Spleen (tissue), 11 donors: Measurements from ENCODE around the gene NECAB3. TPM values are rescaled to one million over a fixed set of nuclear protein-coding genes. Genes with fewer than 3 reads are reported as not detected.
"Not testable (repeated sequence)": the region's sequence is repeated elsewhere in the genome, so short reads cannot be mapped to it uniquely, and the experiment has no call there.

Source experiments
- DNase-seq: peaks from one replicate; pipeline ENCODE4 v3.0.0-alpha.2; 2020
- H3K27ac ChIP-seq, 8 donors: fragments of 200-600 bp; sonication (generic) in 7 of 8; 1 replicate in 4 of 8; 2 replicates in 4 of 8; pipeline versions ENCODE4 v1.5.0 to v1.8.0; 2016 to 2021; ENCODE audit warnings: inconsistent platforms in 4 of 8, mild to moderate bottlenecking in 4 of 8, moderate library complexity in 1 of 8
- H3K27me3 ChIP-seq, 7 donors: fragments of 200-600 bp; sonication (generic) in 6 of 7; replicated peaks in 1 of 7; 1 replicate in 4 of 7; 2 replicates in 3 of 7; pipeline versions ENCODE4 v1.5.0 to v1.8.0; 2016 to 2021; ENCODE audit warnings: inconsistent platforms in 3 of 7, mild to moderate bottlenecking in 1 of 7
- H3K36me3 ChIP-seq, 6 donors: fragments of 200-600 bp; sonication (generic) in 5 of 6; 1 replicate in 4 of 6; 2 replicates in 2 of 6; pipeline versions ENCODE4 v1.5.0 to v1.8.0; 2016 to 2021; ENCODE audit warnings: inconsistent platforms in 2 of 6
- H3K4me1 ChIP-seq, 6 donors: fragments of 200-600 bp; sonication (generic) in 5 of 6; 1 replicate in 3 of 6; 2 replicates in 3 of 6; pipeline versions ENCODE4 v1.5.0 to v1.8.0; 2016 to 2021; ENCODE audit warnings: inconsistent platforms in 3 of 6
- H3K4me3 ChIP-seq, 8 donors: fragments of 200-600 bp; sonication (generic) in 7 of 8; 1 replicate in 4 of 8; 2 replicates in 4 of 8; pipeline versions ENCODE4 v1.5.0 to v1.8.0; 2016 to 2021; ENCODE audit warnings: inconsistent platforms in 4 of 8, mild to moderate bottlenecking in 4 of 8, moderate library complexity in 2 of 8
- H3K9me3 ChIP-seq, 8 donors: fragments of 200-600 bp; sonication (generic) in 7 of 8; 1 replicate in 4 of 8; 2 replicates in 4 of 8; pipeline versions ENCODE4 v1.5.0 to v1.8.0; 2016 to 2021; ENCODE audit warnings: inconsistent platforms in 4 of 8
- POLR2A ChIP-seq, 3 donors: fragments of 450-650 bp; IDR thresholded peaks; one replicate each; pipeline ENCODE4 v1.5.1; 2017; ENCODE audit warnings: antibody characterized with exemption in 3 of 3, mild to moderate bottlenecking in 1 of 3
- POLR2AphosphoS5 ChIP-seq, 3 donors: sonication (generic); formaldehyde crosslinking; IDR thresholded peaks; one replicate each; pipeline ENCODE4 v1.5.1; 2017; ENCODE audit warnings: antibody characterized with exemption in 3 of 3
- WGBS, 5 donors: extraction: QIAGEN DNeasy Blood & Tissue Kit in 3 of 5; methylation state at CpG; one replicate each; pipeline versions ENCODE4 v1.1.5 to v1.1.7; 2013 to 2018; 5-methylcytosine and 5-hydroxymethylcytosine counted together
- intact Hi-C: fragments of 100-400 bp; cut with DNase I; formaldehyde crosslinking; loops from one replicate; pipeline ENCODE4 v1.15.0; 2023; ENCODE audit warnings: low total_unique reads
- polyA plus RNA-seq, 3 donors: library from polyadenylated mRNA; stranded (reverse); fragments of 200-250 nt; gene quantifications; one replicate each; pipeline ENCODE4 v1.2.1, GENCODE V29; 2013
- total RNA-seq, 7 donors: library from RNA; depleted of rRNA in 3 of 7; stranded (reverse); fragments of >200 nt in 3 of 7; fragmentation: NEBNext Ultra II Directional in 4 of 7; extraction: Animal tissue kit (Norgen Biotek cat#: 25700) in 4 of 7; gene quantifications; one replicate each; pipeline versions ENCODE4 v1.1.0 to v1.2.1, GENCODE V29; 2016 to 2021
- TF ChIP-seq, protein P1 (sequence below), 11 experiments: fragments of 200-600 bp in 7 of 11; fragments of 450-650 bp in 4 of 11; sonication (generic) in 4 of 11; IDR thresholded peaks in 8 of 11; conservative IDR thresholded peaks in 3 of 11; 1 replicate in 7 of 11; 2 replicates in 4 of 11; pipeline versions ENCODE4 v1.4.0 to v1.8.0; 2016 to 2021; ENCODE audit warnings: antibody characterized with exemption in 11 of 11, inconsistent platforms in 4 of 11, mild to moderate bottlenecking in 1 of 11
- donor health status: healthy with polysubstance abuse.
- donor health status: DM: no; HTN: no; CAD: no; lungs with moderate emphysema.
- donor health status: DM: no; HTN: no; CAD: no.
- donor health status: Bipolar disorder and iron deficiency.
- donor health status: healthy.
- donor health status: DM: no; HTN: no; CAD: no.
- donor health status: DM: yes; HTN: yes; CAD: no.

Gene NECAB3
- total and polyA plus RNA-seq, 10 donors, result 8.6 to 39.0 (median 18.4) TPM

- Histone ChIP-seq H3K27me3 (no peaks in the 10 kb centered on the region), H3K36me3 (peaks cover 0 to 32% (median 9%) of the 10 kb centered on the region in 6 donors), H3K27ac (no peak overlapping the region), H3K9me3 (peaks cover 0 to 13% (median 0%) of the 10 kb centered on the region in 8 donors), H3K4me1 (no peaks in the 10 kb centered on the region), H3K4me3 (no peak overlapping the region)
- no peak for DNase-seq
- intact Hi-C loops, result no loop called here
- no peak for TF ChIP-seq POLR2A (IDR thresholded peaks at IDR 0.05)
- TF ChIP-seq, protein P1, sequence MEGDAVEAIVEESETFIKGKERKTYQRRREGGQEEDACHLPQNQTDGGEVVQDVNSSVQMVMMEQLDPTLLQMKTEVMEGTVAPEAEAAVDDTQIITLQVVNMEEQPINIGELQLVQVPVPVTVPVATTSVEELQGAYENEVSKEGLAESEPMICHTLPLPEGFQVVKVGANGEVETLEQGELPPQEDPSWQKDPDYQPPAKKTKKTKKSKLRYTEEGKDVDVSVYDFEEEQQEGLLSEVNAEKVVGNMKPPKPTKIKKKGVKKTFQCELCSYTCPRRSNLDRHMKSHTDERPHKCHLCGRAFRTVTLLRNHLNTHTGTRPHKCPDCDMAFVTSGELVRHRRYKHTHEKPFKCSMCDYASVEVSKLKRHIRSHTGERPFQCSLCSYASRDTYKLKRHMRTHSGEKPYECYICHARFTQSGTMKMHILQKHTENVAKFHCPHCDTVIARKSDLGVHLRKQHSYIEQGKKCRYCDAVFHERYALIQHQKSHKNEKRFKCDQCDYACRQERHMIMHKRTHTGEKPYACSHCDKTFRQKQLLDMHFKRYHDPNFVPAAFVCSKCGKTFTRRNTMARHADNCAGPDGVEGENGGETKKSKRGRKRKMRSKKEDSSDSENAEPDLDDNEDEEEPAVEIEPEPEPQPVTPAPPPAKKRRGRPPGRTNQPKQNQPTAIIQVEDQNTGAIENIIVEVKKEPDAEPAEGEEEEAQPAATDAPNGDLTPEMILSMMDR (IDR thresholded peaks at IDR 0.05 in 8 of 11, conservative IDR thresholded peaks at IDR 0.05 in 3 of 11), result no peak
- TF ChIP-seq POLR2AphosphoS5 (IDR thresholded peaks at IDR 0.05), result no peak
- 85 to 92% (median 89%) methylated on average over 14 to 27 of the region's 27 CpGs for WGBS, 5 donors
Observed at GRCh38 chr20:33701629-33702450, 27.6 kb upstream of the NECAB3 start.

DNA sequence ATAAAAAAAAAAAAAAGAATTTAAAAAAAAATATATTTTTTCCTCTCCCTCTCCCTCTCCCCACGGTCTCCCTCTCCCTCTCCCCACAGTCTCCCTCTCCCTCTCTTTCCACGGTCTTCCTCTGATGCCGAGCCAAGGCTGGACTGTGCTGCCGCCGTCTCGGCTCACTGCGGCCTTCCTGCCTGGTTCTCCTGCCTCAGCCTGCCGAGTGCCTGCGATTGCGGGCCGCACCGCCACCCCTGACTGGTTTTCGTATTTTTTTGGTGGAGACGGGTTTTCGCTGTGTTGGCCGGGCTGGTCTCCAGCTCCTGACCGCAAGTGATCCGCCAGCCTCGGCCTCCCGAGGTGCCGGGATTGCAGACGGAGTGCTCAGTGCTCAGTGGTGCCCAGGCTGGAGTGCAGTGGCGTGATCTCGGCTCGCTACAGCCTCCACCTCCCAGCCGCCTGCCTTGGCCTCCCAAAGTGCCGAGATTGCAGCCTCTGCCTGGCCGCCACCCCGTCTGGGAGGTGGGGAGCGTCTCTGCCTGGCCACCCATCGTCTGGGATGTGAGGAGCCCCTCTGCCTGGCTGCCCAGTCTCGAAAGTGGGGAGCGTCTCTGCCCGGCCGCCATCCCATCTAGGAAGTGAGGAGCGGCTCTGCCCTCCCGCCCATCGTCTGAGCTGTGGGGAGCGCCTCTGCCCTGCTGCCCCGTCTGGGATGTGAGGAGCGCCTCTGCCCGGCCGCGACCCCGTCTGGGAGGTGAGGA, 26.6 kb upstream of the NECAB3 start:
- intact Hi-C loops, DNase-seq, H3K27ac ChIP-seq, H3K4me3 ChIP-seq, H3K27me3 ChIP-seq, H3K4me1 ChIP-seq: not testable (repeated sequence)
- Histone ChIP-seq H3K36me3 (peaks cover 0 to 22% (median under 1%) of the 10 kb centered on the region in 6 donors), H3K9me3 (peaks cover 0 to 13% (median 0%) of the 10 kb centered on the region in 8 donors)
- 92 to 97% (median 96%) methylated on average over 20 to 45 of the region's 45 CpGs for WGBS, 5 donors

GRCh38 chr20:33698966-33699365, 24.7 kb upstream of the NECAB3 start:
- H3K27ac ChIP-seq, H3K27me3 ChIP-seq, DNase-seq, H3K36me3 ChIP-seq, intact Hi-C loops, H3K4me1 ChIP-seq, H3K4me3 ChIP-seq: not testable (repeated sequence)
- H3K9me3 ChIP-seq, result peaks cover 0 to 13% (median 0%) of the 10 kb centered on the region in 8 donors
- 91 to 100% (median 97%) methylated on average over 4 to 20 of the region's 27 CpGs; no CpG with 5 or more reads in 1 of the 5 donors for WGBS, 5 donors

DNA sequence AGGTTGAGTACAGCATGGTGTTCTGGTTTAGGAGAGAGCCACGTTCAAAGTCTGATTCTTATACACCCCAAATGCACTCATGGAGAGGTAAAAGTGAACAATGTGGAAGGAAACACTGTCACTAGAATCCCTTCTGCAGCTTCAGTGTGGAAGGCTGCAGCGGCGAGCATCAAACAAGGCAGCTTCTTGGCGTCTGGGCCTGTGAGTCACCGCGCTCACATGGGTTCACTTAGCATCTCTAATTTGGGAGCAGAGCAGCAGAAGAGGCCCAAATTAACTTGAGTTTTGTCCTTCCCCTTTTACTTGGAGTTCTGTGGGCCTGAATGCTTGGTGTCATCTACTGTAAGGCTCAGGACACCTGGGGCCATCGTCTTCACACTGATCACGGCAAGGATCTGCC, 22.9 kb upstream of the NECAB3 start:
- WGBS, 5 donors, result 70 to 94% (median 86%) methylated on average over 8 of the region's 8 CpGs
- Histone ChIP-seq H3K36me3 (no peaks in the 10 kb centered on the region), H3K27me3 (no peaks in the 10 kb centered on the region)

More for the DNA sequence above, 22.9 kb upstream of the NECAB3 start:
- intact Hi-C loops, result no loop called here
- no peak for DNase-seq
- Histone ChIP-seq H3K9me3 (peaks cover 0 to 13% (median 0%) of the 10 kb centered on the region in 8 donors), H3K4me1 (no peaks in the 10 kb centered on the region), H3K4me3 (no peak overlapping the region), H3K27ac (no peak overlapping the region)
- TF ChIP-seq, protein P1 (IDR thresholded peaks at IDR 0.05 in 8 of 11, conservative IDR thresholded peaks at IDR 0.05 in 3 of 11), result no peak
- TF ChIP-seq POLR2A (IDR thresholded peaks at IDR 0.05), result no peak
- no peak for TF ChIP-seq POLR2AphosphoS5 (IDR thresholded peaks at IDR 0.05)
